GM08714 (cell line): ENCODE data around the gene GSK3A.
A peak's percentile ranks its signal among the peaks of the same experiment; 100 is the strongest.

Experiments
- H3K4me3 ChIP-seq: fragments of 200-500 bp; sonication (Bioruptor generic); 2 replicates; pipeline ENCODE4 v1.5.1; 2014; ENCODE audit warnings: mild to moderate bottlenecking, low read length, inconsistent platforms
- ZNF274 ChIP-seq: IDR thresholded peaks from 2 replicates; pipeline ENCODE4 v1.6.1; 2012; ENCODE audit warnings: mild to moderate bottlenecking, low read depth, low read length

The GSK3A gene

DNA sequence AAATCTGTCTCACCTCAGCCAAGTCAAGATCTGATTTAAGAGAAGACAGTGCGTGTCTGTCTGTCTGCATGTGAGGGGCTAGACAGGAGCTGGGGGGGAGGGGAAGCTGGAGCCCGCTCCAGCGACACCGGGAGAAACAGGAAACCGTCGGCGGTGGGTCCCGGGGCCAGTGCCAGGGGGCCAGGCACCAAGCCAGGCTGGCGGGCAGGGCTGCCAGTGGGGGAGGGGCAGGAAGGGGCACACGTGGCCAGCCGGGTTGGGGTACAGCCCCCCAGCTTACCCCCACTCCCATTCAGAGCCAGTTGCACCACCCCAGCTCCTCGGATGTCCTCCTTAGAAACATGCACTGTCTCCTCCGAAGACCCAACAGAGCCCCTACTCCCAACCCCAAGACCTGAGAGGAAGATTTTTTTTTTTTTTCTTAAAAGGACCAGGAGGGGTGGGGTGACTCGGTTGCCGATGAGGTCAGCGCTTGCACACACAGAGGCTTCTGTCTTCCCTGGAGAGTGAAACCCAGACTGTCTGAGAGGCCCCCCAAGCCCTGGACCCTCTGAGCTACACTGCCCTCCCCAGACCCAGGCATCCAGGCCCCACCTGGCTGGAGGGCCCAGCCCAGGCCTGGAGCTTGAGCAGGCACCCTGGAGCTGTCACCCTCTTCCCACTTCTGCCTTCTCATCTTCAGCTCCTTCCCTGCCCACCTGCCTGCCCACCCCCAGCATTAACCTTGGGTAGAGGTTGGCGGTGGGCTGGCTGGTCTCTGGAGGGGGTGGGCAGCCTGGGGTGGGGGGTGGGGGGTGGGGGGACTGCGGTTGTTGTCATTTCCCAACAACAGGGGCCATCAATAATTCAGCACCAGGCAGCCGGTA lies 8.5 kb upstream of the GSK3A start:
- H3K4me3 ChIP-seq = no peak overlapping the region

DNA sequence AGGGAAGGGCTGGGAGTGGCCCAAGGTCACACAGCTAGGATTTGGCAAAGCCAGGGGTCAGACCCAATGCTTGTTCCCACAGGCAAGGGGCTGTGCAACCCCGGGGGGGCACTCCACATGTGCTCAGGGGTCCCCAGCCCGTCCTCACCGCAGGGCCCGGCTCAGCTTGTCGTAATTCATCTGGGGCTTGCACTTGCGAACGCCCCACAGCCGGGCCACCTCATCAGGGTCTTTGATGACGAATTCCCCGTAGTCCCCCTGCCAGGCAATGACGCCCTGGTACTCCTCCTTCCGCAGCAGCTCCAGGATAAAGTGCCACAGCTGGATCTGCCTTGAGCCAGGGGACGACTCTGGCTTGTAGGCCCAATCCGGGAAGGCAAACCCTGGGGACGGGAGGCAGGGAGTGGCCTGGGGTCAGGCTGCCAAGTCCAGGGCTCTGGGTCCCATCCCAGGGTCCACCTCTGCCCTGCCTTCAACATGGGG lies 7.8 kb upstream of the GSK3A start:
- no peak for TF ChIP-seq ZNF274
- H3K4me3 ChIP-seq = no peak overlapping the region

More for the DNA sequence above, 8.5 kb upstream of the GSK3A start:
- TF ChIP-seq ZNF274 = no peak

DNA sequence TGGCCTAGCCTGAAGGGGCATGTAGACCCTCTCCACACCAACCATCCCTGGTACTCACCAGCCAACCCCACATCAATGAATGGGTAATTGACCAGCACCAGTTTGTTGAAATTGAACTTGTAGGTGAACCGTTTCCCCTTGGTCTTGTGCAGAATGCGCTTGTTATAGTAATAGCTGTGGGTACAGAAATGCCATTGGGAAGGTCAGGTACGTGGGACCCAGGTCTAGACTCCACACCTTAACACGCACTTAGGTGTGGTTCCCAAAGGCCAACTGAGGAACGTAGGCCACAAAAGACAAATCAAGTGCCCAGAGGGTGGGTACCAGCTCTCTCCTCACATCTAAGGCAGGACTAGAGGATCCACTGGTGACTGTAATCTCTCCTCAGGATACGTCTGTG lies 7.4 kb upstream of the GSK3A start:
- TF ChIP-seq ZNF274 = no peak
- H3K4me3 ChIP-seq = no peak overlapping the region

DNA sequence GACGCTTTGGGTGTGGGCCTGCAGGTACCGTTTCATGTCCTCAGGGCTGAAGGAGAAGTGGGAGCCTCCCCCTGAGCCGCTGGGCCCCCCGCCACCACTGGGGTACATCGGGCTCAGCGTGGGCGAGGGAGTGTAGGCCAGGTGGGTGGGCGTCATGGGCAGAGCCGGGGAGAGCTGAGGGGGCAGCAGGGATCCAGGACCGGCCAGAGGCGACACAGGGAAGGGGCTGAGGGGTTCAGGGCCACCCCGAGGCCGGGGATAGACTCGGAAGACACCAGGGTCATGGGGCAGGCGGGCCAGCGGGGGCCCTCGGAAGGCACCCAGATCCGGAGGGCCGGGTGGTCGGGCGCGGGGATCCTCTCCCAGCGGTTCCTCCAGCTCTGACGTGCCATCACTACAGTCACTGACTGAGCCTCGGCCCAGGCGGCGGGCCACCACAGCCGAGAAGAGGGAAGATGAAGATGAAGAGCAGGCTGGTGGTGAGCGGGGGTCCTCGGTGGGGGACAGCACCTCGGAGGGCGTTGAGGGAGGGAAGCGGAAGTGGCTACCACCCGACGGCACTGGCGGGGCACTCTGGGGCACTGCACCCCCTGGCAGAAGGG lies 6.8 kb upstream of the GSK3A start:
- no peak overlapping the region for H3K4me3 ChIP-seq
- no peak for TF ChIP-seq ZNF274

DNA sequence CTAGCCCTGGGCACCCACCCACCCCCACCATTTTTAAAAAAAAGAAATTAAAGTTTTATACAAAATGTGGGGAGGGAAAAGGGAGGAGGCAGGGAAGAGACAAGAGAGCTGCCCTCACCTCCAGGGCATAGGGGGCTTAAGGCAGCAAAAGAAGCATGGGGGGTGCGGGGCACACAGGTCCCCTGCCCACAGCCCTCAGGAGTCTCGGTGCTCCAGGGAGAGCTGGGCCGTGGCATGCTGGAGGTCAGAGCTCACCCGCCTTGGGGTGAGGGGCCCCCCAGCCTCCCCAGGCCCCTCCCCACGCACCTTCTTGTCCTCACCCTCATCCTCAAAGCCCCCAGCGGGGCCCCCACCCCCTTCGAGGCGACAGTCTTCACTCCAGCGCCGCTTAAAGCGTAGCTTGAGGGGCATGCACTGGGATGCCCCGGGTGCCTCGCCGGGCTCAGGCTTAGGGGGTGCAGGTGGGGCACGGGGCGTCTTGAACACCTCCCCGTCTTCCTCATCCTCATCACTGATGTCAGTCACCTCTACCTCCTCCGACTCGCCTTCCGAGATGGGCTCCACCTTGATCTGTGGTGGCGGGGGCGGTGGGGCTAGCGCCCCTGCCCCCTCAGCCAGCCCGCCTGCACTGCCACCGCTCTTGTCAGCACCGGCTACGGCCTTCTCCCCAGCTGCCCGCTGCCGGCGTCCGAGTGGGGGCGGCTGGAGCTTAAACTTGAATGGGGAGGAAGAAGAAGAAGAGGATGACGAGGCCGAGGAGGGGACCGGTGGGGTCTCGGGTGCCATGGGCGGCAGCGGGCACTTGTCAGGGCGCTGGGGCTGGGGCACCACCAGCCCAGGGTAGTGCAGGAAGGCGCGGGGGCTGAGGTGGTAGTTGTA lies 6.1 kb upstream of the GSK3A start:
- no peak for TF ChIP-seq ZNF274
- H3K4me3 ChIP-seq = no peak overlapping the region

DNA sequence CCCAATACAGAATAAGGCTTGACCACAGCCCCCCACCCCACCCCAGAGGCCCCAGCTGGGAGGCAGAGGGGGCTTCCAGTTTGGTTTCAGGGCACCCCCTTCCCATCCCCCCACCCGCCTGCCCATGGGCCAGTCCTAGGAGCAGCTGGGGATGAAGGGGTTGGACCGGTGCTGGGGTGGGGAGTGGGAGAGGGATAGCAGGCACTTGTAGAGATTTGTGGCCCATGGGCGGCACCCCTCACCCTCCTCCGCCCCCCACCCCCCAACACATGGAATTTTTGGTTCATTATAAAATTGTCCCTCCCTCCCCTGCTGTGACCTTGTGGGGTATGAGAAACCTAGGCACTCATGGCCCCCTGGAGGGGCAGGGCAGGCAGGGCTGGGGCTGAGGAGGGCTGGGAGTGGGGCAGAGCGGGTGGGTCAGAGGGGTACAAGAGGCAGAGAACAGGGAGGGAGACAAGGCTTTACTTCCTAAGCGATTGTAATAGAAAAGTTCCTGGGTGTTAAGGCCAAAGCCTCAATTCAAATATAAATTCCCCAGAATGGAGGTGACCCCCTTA lies 5.3 kb upstream of the GSK3A start:
- no peak for TF ChIP-seq ZNF274
- no peak overlapping the region for H3K4me3 ChIP-seq

DNA sequence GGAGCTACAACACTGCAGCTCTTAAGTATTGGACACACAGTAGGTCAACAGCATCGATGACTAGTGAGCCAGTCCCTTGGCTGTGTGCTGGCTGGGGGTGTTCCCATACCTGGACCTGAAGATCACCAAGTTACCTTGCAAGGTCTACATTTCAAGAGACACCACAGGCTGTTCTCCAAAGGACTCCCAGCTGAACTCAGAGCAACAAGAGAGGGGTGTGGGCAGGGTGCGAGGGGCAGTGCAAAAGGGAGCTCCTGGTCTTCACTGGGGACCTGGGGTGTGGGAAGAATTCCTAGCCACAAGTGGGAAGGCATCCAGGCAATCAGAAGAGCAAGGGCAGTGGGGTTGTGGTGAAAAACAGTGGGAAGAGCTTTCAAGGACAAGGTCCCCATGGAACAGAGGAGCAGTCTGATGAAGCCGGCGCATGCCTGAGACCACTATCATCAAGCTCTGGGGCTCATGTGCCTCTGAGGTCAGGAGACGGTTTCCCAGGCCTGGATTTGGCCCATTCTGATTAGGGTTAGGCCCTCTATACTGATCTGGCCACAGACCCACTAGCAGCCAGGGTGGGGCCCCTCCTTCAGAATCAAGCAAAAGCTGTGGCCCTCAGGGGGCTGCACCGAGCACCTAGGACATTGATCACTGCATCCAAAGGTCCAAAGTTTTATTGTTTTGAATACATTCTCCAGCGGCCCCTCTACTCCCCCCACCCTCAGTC lies 4.7 kb upstream of the GSK3A start:
- no peak overlapping the region for H3K4me3 ChIP-seq
- TF ChIP-seq ZNF274 = no peak

DNA sequence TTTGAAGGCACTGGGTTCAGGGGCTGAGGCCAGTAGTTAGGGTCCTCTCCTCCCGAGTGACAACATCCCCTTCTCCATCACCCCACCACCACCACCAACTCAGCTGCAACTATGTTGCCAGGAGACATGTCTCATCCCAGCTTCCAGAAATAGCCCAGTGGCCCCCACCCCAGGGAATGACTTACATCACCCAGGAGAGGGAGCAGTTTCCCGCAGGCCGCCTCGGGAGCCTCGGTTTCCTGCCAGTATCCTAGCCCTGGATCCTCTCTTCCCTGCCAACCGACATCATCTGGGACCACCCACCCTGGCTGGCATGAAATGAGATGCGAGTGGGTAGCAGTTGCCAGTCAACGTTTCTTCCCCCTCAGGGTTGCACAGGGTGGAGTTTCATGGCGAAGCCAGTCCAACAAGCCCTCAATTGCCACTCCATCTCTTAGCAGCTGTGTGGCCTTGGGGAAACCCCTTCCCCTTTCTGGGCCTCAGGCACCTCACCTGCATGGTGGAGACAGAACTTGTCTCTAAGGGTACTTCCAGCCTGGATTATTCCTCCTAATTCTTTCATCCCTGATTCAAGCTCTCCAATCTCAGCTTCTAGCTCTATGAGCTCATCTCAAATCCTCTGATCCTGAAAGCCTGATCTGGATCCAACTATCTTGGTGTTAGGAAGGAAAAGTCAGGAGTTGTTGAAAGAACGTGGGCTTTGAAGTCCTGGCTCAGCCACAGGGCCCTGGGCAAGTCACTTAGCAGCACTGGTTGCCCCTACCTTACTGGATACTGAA lies 3.9 kb upstream of the GSK3A start:
- no peak for TF ChIP-seq ZNF274
- H3K4me3 ChIP-seq = no peak overlapping the region

DNA sequence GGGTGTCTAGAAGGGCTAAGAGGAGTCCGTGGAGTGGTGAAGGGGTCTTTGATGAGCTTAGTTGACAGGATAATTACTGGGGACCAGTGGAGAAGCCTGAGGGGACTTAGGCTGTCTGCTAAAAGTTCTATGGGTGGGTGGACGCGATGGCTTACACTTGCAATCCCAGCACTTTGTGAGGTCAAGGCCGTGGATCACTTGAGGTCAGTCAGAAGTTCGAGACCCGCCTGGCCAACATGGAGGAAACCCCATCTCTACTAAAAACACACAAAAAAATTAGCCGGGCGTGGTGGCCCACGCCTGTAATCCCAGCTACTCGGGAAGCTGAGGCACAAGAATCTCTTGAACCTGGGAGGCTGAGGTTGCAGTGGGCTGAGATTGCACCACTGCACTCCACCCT lies 2.8 kb upstream of the GSK3A start:
- no peak for TF ChIP-seq ZNF274
- no peak overlapping the region for H3K4me3 ChIP-seq

DNA sequence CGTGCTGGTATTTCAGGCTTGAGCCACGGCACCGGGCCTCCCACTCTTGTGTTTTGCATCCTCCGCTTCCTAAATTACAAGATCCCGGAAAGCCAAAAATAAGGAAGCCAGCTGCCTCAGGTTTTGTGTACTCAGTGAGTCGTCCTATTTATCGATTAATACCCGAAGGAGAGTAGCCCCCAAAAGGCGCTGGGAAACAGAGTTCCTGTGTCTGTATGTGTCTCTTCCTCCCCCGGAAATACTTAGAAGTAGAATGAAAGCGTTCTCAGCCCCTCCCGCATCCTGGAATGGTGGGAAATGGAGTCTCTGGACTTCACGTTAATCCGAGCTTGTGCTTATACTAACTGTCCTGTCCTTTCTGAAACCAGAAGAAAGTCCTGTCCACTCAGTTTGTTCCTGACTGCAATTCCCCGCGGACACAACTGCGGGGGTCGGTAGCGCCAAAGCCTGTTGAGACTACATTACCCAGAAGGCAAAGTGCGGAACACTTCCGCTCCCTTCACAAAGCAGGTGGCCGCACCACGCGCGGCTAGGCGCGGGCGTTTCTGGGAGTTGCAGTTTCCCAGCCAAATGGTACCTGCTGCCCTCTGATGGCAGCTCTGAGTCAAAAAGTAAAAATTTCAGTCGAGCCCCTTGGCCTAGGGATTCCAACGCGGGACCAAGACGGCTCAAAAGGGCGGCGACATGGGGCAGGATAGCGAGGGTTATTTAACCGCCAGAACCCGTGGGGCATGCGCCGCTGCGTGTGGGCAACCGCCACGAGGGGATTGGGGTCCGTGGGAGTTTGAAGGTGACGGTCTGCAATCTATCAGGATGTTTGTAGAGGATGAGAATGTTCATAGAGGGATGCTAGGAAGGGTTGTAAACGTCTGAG lies 2.2 kb upstream of the GSK3A start:
- TF ChIP-seq ZNF274 = no peak
- H3K4me3 ChIP-seq = peak overlapping the region; percentile 87

DNA sequence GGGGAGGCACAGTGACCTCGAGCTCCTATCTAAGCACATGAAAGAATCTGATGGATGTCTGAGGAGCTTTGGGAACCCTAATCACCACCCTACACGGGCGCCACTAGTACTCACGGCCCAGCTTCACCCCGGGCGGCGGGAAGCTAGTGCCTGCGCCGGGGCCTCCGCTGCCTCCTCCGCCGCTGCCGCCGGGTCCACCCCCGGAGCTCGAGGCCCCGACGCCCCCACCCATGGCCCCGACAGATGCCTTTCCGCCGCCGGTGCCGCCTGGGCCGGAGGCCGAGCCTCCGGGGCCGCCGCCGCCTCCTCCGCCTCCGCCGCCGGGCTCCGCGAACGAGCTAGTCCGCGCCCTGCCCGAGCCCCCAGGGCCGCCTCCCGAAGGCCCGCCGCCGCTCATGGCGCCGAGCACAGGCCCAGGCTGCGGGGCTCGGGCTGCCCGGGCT lies 312 bp downstream of the GSK3A start:
- TF ChIP-seq ZNF274 = no peak
- H3K4me3 ChIP-seq = peak overlapping the region; percentile 98

DNA sequence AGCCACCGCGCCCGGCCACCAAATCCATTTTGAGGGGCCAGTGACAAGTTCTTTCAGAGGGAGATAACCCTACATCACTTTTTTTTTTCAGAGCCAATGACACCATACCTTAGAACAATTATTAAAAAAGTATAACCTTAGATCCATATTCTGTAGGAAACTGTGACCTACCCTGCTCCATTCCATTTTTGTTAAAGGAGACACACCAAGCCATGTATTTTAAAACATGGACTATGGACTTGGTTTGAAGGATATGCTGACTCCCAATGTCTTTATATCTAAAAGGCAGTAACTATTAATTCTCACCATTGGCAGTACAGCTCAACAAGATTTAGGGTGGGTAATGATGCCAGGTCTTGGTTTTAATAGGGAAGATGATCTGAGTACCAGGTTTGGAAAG lies 1.1 kb downstream of the GSK3A start:
- H3K4me3 ChIP-seq = peak overlapping the region; percentile 98
- no peak for TF ChIP-seq ZNF274
